HG03571 (cell line): ENCODE data around the gene SCART1.
"Not testable (repeated sequence)": the region's sequence is repeated elsewhere in the genome, so short reads cannot be mapped to it uniquely, and the experiment has no call there.

Experiments used
- ATAC-seq: cut with Tn5 transposase; IDR thresholded peaks from one replicate; pipeline ENCODE4 v1.9.1; 2021; ENCODE audit not compliant: unreplicated experiment

Gene SCART1

GRCh38 chr10:133453516-133454203 is at the start of gene SCART1:
SCART1 (plus strand) TSS chr10:133453945; CDS start chr10:133453998, 53 bp downstream.
- ATAC-seq = no peak

- no peak for ATAC-seq
These were observed 48.5 kb upstream of the SCART1 start for GRCh38 chr10:133405272-133405671.

DNA sequence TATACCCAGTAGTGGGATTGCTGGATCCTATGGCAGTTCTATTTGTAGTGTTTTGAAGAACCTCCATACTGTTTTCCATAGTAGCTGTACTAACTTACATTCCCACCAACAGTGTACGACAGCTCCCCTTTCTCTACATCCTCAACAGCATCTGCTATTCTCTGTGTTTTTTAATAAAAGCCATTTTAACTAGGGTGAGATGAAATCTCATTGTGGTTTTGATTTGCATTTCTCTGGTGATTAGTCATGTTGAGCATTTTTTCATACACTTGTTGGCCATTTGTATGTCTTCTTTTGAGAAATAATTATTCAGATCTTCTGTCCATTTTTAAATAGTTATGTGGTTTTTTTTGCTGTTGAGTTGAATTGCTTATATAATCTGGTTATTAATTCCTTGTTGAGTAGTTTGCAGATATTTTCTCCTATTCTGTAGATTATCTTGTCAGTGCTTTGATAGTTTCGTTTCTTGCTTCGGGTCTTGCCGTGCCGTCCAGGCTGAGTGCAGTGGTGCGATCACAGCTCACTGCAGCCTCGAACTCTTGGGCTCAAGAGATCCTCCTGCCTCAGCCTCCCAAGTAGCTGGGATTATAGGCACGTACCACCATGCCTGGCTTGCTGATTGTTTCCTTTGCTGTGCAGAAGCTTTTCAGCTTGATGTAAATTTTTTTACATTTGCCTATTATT is 47.8 kb upstream of the SCART1 start:
- ATAC-seq = peak; percentile 58

DNA sequence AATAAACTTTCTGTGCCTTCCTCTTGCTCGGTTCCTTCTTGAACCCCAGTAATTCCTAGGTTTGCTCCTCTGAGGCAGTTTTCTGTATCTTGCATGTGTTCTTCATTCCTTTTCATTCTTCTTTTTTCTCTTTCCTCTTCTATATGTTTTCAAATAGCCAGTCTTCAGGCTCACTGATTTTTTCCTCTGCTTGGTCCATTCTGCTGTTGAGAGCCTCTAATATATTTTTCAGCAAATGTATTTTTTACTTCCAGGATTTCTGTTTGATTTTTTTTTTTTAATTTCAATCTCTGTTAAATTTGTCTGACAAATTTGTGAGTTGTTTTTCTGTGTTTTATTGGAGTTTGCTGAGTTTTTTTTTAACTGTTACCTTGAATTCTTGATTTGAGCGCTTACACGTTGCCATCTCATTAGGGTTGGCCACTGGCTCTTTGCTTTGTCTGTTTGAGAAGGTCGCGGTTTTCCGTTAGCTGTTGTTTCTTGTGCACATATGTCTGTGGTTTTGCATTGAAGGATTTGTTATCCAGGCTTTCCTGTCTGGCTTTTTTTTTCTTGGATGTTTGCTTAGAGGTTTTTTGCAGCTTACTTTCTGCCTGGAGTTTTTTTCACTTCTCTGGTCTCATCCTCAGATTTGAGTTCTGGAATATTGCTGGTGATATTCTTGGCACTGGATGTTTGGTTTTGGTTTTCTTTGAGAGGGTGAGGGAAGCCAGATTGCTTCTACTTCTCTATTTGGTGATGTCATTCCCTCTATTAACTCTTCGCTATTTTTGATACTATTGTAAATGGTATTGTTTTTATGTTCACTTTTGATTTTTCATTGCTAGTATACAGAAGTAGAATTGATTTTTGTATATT is 42.0 kb upstream of the SCART1 start:
- no peak for ATAC-seq

DNA sequence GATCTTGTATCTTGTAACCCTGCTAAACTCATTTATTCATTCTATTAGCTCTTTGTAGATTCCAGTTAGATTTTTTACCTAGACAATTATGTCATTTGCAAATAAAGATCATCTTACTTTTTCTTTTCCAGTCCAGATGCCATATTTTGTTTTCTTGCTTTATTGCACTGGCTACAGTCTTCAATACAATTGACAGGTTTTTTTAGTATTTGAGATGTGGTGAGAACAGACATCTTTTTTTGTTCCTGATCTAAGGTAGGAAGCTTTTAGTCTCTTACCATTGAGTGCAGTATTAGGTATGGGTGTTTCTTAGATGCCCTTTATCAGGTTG is 41.4 kb upstream of the SCART1 start:
- ATAC-seq = no peak

- not testable (repeated sequence) for ATAC-seq
These were observed 39.3 kb upstream of the SCART1 start for GRCh38 chr10:133414401-133414800.

- ATAC-seq = no peak
These were observed 38.0 kb upstream of the SCART1 start for GRCh38 chr10:133415752-133416151.

- ATAC-seq = no peak
These were observed 35.3 kb upstream of the SCART1 start for GRCh38 chr10:133418289-133418993.

DNA sequence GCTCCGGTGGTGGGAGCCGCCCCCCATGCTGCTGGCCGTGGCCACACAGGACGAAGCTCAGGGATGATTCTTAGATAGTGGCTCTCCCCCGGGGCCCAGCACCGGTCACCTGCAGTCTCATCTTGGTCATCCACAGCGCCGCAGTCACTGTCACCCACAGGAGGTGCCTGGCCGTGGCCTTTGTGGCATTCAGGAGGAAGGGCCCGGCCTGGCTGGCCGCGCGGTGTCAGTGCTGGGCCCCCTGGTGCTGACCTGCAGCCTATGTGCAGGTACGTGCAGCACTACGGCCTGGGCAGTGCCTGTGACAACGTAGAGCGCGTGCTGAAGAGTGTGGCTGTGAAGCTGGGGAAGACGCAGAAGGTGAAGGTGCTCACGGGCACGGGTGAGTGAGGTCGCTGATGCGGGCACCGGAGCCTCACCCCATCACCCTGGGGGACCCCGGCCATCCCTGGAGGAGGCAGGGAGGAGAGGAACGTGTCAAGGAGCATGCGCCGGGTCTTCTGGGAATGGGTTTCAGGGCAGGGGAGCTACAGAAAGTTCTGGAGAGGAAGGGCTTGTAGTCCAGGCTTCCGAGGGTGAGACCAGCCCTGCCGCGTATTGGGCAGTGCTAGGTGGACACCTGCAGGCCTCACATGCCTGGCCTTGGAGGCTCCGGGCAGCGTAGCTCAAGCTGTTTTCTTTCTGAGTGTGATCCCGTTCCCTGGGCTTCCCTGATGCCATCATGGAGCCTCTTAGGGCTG is 34.4 kb upstream of the SCART1 start:
- ATAC-seq = no peak

- ATAC-seq = no peak
These were observed 33.7 kb upstream of the SCART1 start for GRCh38 chr10:133420028-133420427.

DNA sequence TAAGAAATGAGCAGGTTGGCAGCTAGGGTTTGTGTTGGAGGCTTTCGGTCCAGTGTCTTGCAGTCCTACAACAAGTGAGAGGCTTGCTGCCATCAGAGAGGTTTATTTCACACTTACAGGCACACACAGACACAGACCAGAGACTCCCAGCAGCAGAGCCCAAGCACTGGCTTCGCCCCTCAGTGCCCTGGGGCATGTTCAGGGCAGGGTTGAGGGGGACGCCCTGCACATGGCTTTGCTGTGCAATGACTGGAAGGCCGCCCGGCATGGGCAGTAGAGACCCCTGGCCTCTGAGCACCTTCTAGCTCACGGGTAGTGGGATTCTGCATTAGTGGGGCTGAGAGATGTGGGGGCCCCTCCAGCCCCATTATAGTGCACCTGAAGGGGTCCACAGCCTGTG is 33.2 kb upstream of the SCART1 start:
- ATAC-seq = no peak

GRCh38 chr10:133421336-133422222 is 32.2 kb upstream of the SCART1 start:
- no peak for ATAC-seq

- ATAC-seq = no peak
These were observed 31.4 kb upstream of the SCART1 start for GRCh38 chr10:133422223-133422806.

GRCh38 chr10:133422807-133423771 is 30.7 kb upstream of the SCART1 start:
- ATAC-seq = no peak

DNA sequence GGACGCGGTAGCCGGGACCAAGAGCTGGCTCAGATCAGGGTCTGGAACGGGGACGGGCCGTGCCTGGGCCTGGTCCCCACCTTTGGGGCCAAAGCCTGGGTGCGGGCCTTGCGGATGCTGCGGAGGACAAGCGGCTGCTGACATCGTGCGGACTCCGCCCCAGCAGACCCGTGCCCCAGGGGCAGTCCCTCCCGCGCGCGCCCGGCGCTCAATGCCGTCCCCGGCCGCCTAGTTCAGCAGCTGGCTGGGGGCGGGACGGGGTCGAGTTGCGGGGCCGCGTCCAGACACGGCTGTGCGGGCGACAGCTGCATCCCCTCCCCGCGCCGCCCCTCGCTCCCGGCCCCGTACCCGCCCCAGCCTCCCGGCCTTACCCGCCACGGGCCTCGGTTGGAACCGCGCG is 29.6 kb upstream of the SCART1 start:
- ATAC-seq = not testable (repeated sequence)

GRCh38 chr10:133424601-133425000 is 29.1 kb upstream of the SCART1 start, which contains the start of gene SPRN:
SPRN (minus strand) TSS chr10:133424625; CDS start chr10:133423681, 944 bp downstream.
- not testable (repeated sequence) for ATAC-seq

- not testable (repeated sequence) for ATAC-seq
These were observed 24.2 kb upstream of the SCART1 start for GRCh38 chr10:133429571-133429970.
